AG04450 (cell line): ENCODE data around the gene IL15. TPM values are rescaled to one million over a fixed set of nuclear protein-coding genes. Genes with fewer than 3 reads are reported as not detected.

Experiments
- CTCF ChIA-PET: fragments of 300-600, 350-600 bp; formaldehyde crosslinking; extraction: SDS; loops from one replicate; lab custom pipeline; 2022; ENCODE audit warnings: antibody characterized with exemption, inconsistent platforms; lab: Charles Lee
- POLR2A ChIA-PET: fragments of 350-600 bp; formaldehyde crosslinking; extraction: SDS; loops from one replicate; lab custom pipeline; 2021; ENCODE audit warnings: antibody characterized with exemption, inconsistent platforms; lab: Yijun Ruan, JAX
- DNase-seq: peaks from one replicate; pipeline ENCODE4 v3.0.0-alpha.2; 2011; ENCODE audit warnings: low read depth, low spot score
- H3K27ac ChIP-seq: one replicate; pipeline ENCODE4 v1.5.1; 2012; ENCODE audit warnings: low read depth, low read length, control low read depth
- H3K27me3 ChIP-seq: one replicate; pipeline ENCODE4 v1.6.0; 2012; ENCODE audit warnings: low read length; ENCODE audit not compliant: control insufficient read depth, insufficient read depth
- H3K4me3 ChIP-seq: 2 replicates; pipeline ENCODE4 v1.5.1; 2011; ENCODE audit warnings: mild to moderate bottlenecking, low read depth, low read length, control low read depth
- H3K9me3 ChIP-seq: 2 replicates; pipeline ENCODE4 v1.5.1; 2012; ENCODE audit warnings: low read length; ENCODE audit not compliant: control insufficient read depth, insufficient read depth
- CTCF ChIP-seq: IDR thresholded peaks from 2 replicates; pipeline ENCODE4 v1.5.1; 2011; ENCODE audit warnings: low read depth, low read length, control low read depth, inconsistent platforms
- polyA plus RNA-seq: library from polyadenylated mRNA; depleted of rRNA; stranded (reverse); fragments of >200 nt; gene quantifications from 2 replicates; pipeline ENCODE4 v1.2.3, GENCODE V29; 2011

Gene IL15
- polyA plus RNA-seq, 1 experiment, result 10.9 TPM

DNA sequence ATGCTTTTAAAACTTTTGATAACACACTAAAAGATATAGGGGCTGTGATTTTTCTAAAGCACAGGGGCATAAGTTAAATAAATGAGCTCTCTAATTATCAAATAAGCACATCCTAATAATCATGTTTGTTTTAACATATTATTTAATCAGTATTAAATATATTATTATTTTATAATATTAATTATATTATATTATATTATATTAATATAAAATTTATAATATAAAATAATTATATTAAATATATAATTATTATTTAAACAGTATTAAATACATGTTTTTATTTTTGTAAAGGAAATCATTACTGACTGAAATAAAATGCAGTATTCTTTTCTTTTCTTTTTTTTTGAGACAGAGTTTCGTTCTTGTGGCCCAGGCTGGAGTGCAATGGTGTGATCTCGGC, 136.5 kb downstream of the IL15 start:
- Histone ChIP-seq H3K27me3 (no peaks in the 10 kb centered on the region), H3K9me3 (no peaks in the 10 kb centered on the region), H3K4me3 (no peak overlapping the region), H3K27ac (no peak overlapping the region)
- DNase-seq, result no peak
- ChIA-PET CTCF (no interaction called here), POLR2A (no interaction called here)
- TF ChIP-seq CTCF, result no peak

DNA sequence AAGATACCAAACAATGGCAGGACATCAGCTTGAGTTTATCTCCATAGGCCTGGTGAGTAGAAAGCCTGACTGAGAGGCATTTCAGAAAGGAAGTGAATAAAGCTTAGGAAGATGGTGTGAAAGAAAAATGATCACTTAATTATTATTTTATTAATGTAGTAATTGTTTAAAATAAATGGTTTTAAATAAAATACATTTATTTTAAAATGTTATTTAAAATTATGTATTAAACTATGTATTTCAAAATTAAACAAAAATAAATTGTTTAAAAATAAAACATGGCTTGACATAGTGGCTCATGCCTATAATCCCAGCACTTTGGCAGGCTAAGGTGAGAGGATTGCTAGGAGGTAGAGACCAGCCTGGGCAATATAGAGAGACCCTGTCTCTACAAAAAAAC, 145.8 kb downstream of the IL15 start:
- POLR2A ChIA-PET, result no interaction called here
- CTCF ChIA-PET, result no interaction called here
- no peak for TF ChIP-seq CTCF
- no peaks in the 10 kb centered on the region for H3K27me3 ChIP-seq
- H3K27ac ChIP-seq, result no peak overlapping the region
- DNase-seq, result no peak
- no peak overlapping the region for H3K4me3 ChIP-seq
- no peaks in the 10 kb centered on the region for H3K9me3 ChIP-seq
